ENCODE results near the gene PDZRN4.

- TF ChIP-seq POLR2A (IDR thresholded peaks at IDR 0.05) (no peak), CTCF (IDR thresholded peaks at IDR 0.05 in 8 of 11, conservative IDR thresholded peaks at IDR 0.05 in 3 of 11) (no peak), POLR2AphosphoS5 (IDR thresholded peaks at IDR 0.05) (no peak)
Measured at GRCh38 chr12:41402801-41403200, 214.7 kb downstream of the PDZRN4 start.

All from spleen (tissue), 7 donors.